HUES6 (cell line): ENCODE measurements around the gene RASSF3.
"Not testable (repeated sequence)": the region's sequence is repeated elsewhere in the genome, so short reads cannot be mapped to it uniquely, and the experiment has no call there.

Experiments used
- H3K27ac ChIP-seq: 2 replicates; pipeline ENCODE4 v1.7.0; 2013; ENCODE audit warnings: low read depth, mild to moderate bottlenecking, low read length, inconsistent platforms
- H3K27me3 ChIP-seq: 2 replicates; pipeline ENCODE4 v1.6.1; 2013; ENCODE audit warnings: low read length; ENCODE audit not compliant: control insufficient read depth, insufficient read depth
- H3K36me3 ChIP-seq: 2 replicates; pipeline ENCODE4 v1.6.1; 2013; ENCODE audit warnings: low read length; ENCODE audit not compliant: control insufficient read depth, insufficient read depth
- H3K4me1 ChIP-seq: 2 replicates; pipeline ENCODE4 v1.6.1; 2013; ENCODE audit warnings: low read length; ENCODE audit not compliant: control insufficient read depth, insufficient read depth
- H3K4me3 ChIP-seq: 2 replicates; pipeline ENCODE4 v1.5.1; 2013; ENCODE audit warnings: low read depth, low read length
- H3K9ac ChIP-seq: one replicate; pipeline ENCODE4 v1.6.1; 2013; ENCODE audit warnings: mild to moderate bottlenecking, low read length
- H3K9me3 ChIP-seq: 2 replicates; pipeline ENCODE4 v1.6.1; 2013; ENCODE audit warnings: low read depth, low read length; ENCODE audit not compliant: control insufficient read depth, insufficient read depth

RASSF3 gene

DNA sequence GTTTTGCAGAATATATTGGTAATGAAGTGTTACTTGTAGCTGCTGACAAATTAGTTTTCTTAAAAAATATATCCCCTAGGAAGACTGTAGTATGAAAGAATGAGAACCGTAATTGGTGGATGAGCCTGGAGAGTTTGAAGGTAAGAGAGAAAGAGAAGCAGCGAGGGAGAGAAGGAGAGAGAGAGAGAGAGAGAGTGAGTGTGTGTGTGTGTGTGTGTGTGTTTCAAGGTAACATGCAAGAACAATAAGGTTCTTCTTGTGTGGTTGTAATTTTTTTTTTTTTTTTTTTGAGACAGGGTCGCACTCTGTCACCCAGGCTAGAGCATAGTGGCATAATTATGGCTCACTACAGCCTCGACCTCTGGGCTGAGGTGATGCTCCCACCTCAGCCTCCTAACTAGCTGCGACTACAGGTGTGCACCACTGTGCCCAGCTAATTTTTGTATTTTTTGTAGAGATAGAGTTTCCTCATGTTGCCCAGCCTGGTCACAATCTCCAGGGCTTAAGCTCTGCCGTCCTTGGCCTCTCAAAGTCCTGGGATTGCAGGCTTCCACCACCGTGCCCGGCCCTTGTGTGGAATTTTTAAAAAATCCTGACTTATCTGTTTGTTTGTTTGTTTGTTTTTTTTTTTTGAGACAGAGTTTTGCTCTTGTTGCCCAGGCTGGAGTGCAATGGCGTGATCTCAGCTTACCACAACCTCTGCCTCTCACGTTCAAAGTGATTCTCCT lies 73.7 kb downstream of the RASSF3 start:
- H3K4me1 ChIP-seq, result peaks cover 26% of the 10 kb centered on the region; the same call in 1 of the 2 replicates
- H3K27me3 ChIP-seq, result no peaks in the 10 kb centered on the region
- H3K4me3 ChIP-seq, result no peak overlapping the region
- H3K9ac ChIP-seq, result no peak overlapping the region
- H3K9me3 ChIP-seq, result no peaks in the 10 kb centered on the region
- H3K36me3 ChIP-seq, result peaks cover 33% of the 10 kb centered on the region
- H3K27ac ChIP-seq, result no peak overlapping the region

DNA sequence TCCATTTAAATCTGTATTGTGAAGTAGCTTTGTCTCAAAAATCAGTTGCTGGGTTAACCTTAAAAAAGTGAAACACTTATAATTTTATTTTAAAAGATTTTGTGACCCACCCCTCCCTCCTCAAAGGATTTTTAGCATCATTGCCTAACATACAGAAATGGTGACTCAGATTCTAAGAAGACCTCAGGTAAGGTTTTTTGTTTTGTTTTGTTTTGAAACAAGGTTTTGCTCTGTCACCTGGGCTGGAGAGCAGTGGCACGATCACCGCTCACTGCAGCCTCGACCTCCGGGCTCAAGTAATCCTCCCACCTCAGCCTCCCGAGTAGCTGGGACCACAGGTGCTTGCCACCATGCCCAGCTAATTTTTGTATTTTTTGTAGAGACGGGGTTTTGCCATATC lies 74.8 kb downstream of the RASSF3 start:
- Histone ChIP-seq H3K4me3 (no peak overlapping the region), H3K9ac (no peak overlapping the region), H3K27ac (no peak overlapping the region), H3K4me1 (peaks cover 26% of the 10 kb centered on the region; the same call in 1 of the 2 replicates), H3K9me3 (no peaks in the 10 kb centered on the region), H3K36me3 (peaks cover 36% of the 10 kb centered on the region), H3K27me3 (no peaks in the 10 kb centered on the region)

DNA sequence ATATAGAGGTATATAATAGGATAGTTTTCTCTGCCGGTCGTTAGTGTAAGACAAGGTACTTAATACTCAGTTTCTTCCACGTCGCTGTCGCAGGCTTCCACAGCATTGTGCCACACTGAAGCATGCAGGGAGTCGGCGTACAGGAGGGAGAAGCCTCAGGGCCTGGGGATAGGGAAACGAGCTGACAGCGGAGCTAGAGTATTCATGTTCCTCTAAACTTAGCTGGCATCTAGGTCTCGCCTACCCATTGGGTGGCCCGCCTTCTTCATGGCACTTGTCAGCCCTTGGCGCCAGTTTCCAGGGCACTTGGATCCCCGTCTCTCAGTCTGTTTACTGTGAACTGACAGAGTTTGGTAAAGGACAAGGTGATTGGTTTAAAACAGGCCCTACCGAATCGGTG lies 75.3 kb downstream of the RASSF3 start:
- no peak overlapping the region for H3K9ac ChIP-seq
- no peak overlapping the region for H3K4me3 ChIP-seq
- peaks cover 36% of the 10 kb centered on the region for H3K36me3 ChIP-seq
- H3K27ac ChIP-seq, result no peak overlapping the region
- H3K9me3 ChIP-seq, result no peaks in the 10 kb centered on the region
- no peaks in the 10 kb centered on the region for H3K27me3 ChIP-seq
- peaks cover 26% of the 10 kb centered on the region; the same call in 1 of the 2 replicates for H3K4me1 ChIP-seq

DNA sequence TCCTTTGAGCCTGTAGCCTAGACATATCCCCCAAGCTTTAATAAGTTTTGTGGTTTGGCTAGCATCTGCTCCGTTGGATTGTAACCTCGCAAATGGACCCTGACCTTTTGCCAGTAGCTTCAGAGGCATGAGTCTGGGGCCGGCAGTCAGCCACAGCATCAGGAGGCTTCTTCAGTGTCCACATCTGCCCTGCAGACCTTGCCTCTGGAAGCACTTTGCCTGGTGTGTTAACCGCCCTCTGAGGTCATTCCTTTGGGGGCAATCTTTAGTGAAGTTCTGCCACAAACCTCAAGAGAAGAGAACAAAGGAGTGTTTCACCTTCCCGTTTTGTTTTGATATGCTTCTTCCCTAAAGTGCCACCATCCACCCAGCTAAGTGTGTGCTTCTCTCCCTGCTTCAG lies 77.5 kb downstream of the RASSF3 start:
- Histone ChIP-seq H3K27ac (no peak overlapping the region), H3K9ac (no peak overlapping the region), H3K4me3 (no peak overlapping the region), H3K36me3 (peaks cover 36% of the 10 kb centered on the region), H3K27me3 (no peaks in the 10 kb centered on the region), H3K9me3 (no peaks in the 10 kb centered on the region), H3K4me1 (peaks cover 24% of the 10 kb centered on the region)

DNA sequence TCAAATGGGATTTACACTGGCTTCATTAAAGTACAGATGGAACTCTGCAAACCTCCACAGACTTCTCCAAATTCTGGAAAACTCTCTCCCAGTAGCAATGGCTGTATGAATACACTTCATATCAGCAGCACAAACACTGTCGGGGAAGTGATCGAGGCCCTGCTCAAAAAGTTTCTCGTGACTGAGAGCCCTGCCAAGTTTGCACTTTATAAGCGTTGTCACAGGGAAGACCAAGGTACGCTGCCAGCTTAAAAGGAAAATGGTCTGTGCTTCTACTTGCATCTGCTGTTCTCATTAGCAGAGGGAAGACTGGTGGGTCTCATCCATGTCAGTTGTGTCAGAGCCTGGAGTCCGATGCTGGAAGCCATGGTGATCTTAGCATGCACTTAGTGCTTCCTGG lies 77.9 kb downstream of the RASSF3 start:
- H3K4me1 ChIP-seq, result peaks cover 20% of the 10 kb centered on the region
- no peak overlapping the region for H3K27ac ChIP-seq
- H3K9me3 ChIP-seq, result no peaks in the 10 kb centered on the region
- no peaks in the 10 kb centered on the region for H3K27me3 ChIP-seq
- no peak overlapping the region for H3K4me3 ChIP-seq
- peaks cover 36% of the 10 kb centered on the region for H3K36me3 ChIP-seq
- no peak overlapping the region for H3K9ac ChIP-seq

DNA sequence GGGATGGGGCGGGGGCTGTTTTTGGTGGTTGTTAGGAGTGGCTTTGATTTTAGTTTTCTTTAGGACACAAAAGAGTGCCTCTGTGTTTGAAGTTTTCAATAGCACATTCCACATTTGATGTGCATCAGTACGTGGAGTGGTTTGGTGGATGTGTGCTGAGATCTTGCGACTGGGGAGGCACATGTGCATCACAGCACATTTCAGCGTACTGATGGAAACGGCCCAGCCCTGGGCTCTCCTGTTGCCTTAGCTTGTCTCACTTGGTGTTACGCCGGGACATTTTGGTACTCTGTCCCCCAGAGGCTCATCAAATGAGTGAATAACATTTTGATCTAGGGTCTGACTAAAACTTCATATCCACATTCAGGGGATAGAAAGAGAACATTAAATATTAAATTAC lies 78.4 kb downstream of the RASSF3 start:
- no peak overlapping the region for H3K4me3 ChIP-seq
- H3K27ac ChIP-seq, result no peak overlapping the region
- H3K27me3 ChIP-seq, result no peaks in the 10 kb centered on the region
- H3K9ac ChIP-seq, result no peak overlapping the region
- H3K36me3 ChIP-seq, result peaks cover 39% of the 10 kb centered on the region
- H3K9me3 ChIP-seq, result no peaks in the 10 kb centered on the region
- peaks cover 19% of the 10 kb centered on the region for H3K4me1 ChIP-seq

DNA sequence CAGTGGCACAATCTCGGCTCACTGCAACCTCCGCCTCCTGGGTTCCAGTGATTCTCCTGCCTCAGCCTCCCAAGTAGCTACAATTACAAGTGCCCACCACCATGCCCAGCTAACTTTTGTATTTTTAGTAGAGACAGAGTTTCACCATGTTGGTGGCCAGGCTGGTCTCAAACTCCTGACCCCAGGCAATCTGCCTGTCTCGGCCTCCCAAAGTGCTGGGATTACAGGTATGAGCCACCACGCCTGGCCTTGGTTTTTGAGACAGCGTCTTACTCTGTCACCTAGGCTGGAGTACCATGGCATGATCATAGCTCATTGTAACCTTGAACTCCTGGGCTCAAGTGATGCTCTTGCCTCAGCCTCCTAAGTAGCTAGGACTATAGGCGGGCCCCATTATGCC lies 79.9 kb downstream of the RASSF3 start:
- H3K27me3 ChIP-seq, H3K27ac ChIP-seq, H3K9ac ChIP-seq, H3K4me3 ChIP-seq, H3K9me3 ChIP-seq: not testable (repeated sequence)
- peaks cover 45% of the 10 kb centered on the region for H3K36me3 ChIP-seq
- H3K4me1 ChIP-seq, result peaks cover 32% of the 10 kb centered on the region

DNA sequence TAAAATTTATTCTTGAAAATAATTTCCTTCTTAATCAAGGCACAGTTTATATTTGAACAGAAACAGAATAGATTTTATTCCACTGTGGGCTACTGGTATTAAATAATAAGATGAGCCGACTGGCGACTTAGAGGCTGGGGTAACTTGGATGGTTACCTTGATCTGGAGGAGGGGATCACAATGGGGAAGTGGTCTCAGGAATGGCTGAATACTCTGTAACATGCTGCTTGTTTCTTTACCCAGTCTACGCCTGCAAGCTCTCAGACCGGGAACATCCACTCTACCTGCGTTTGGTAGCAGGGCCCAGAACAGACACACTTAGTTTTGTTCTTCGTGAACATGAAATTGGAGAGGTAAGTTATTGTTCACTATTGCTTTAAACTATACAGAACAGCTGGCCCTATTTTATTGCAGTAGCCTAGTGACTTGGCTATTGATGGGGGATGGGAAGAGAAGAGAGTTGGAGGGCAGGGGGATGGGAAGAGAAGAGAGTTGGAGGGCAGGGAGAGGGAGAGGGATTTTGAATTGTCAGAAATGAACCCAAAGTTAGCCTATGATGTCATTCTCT lies 81.0 kb downstream of the RASSF3 start:
- peak overlapping the region; percentile 7; the same call in 1 of the 2 replicates for H3K27ac ChIP-seq

DNA sequence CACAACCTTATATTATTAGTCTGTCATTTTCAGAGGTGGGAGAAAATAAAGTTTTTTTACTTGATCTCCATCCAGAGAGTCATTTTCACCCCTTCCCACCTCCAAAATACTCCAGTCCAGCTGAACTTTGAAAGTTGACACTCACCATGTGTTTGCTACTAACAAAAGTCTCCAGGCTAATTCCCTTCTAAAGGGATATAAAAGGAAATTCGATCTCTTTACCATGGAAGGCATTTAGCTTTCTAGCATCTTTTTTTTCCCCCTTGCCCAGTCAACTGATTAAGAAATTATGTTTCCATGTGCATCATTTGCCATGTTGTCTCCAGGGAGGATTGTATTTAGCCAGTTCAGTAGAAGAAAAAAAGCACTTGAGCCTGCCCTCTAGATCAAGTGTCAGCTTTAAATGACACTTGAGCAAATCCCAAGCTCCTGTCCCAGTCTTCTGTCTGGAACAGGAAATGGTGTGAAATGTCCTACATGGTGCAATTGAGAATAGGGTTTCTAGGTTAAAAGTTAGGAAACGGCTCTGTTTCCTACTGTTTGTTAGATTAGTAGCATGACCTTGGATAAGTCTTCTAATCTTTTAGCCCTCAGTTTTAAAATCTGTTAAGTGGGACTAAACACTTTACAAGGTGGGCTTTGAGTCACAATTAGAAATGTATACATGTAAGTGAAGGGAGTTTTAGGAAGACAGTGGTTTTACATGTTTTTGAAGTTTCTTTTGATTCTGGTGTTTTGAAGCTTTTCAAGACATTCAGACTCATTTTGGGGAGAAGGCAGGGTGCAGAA lies 81.7 kb downstream of the RASSF3 start:
- Histone ChIP-seq H3K4me3 (0 out of 2 replicates have a peak overlapping the region, but pooled peaks have one; percentile 8), H3K27me3 (no peaks in the 10 kb centered on the region), H3K9ac (no peak overlapping the region), H3K9me3 (no peaks in the 10 kb centered on the region), H3K27ac (peak overlapping the region; percentile 29; the same call in 1 of the 2 replicates), H3K36me3 (peaks cover 39% of the 10 kb centered on the region), H3K4me1 (peaks cover 39% of the 10 kb centered on the region)

More for the DNA sequence above, 81.0 kb downstream of the RASSF3 start:
- Histone ChIP-seq H3K4me3 (0 out of 2 replicates have a peak overlapping the region, but pooled peaks have one; percentile 8), H3K9ac (no peak overlapping the region), H3K27me3 (no peaks in the 10 kb centered on the region), H3K4me1 (peaks cover 39% of the 10 kb centered on the region), H3K9me3 (no peaks in the 10 kb centered on the region), H3K36me3 (peaks cover 38% of the 10 kb centered on the region)

DNA sequence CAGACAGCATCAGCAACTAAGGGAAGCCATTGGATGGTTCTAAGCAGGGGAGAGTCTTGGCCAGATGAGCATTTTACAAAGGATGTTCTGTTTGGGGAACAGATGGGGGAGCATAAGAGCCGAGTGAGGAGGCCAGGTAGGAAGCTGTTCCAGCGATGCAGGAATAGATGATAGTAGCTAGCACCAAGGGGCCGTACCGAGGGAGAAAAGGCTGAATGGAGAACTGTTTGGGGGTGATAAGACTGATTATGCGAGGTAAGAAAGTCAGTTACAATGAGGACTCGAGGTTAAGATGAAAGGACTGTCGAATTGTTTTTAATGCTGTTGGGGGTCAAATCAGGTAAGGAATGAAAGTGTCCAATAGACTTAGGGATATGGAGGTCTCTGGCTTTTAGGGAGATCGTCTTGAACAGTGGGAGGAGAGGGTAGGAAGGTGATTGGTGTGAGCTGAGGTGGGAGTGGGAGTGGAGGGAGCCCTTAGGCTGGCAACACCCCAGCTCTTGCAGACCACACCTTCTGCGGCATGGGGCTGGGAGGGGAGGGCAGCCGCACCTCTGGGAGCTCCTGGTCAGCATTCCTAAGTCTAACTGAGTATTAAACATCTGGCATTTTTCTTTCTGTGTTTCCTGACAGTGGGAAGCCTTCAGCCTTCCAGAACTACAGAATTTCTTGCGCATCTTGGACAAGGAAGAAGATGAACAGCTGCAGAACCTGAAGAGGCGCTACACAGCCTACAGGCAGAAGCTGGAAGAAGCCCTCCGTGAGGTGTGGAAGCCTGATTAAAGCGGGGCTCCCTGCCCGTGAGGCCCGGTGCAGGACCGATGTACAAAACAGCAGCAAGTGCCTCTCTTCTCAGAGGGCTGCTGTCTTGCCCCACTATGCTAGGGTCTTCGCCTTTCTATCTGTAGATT lies 84.1 kb downstream of the RASSF3 start:
- Histone ChIP-seq H3K9me3 (no peaks in the 10 kb centered on the region), H3K27ac (no peak overlapping the region), H3K4me1 (peaks cover 39% of the 10 kb centered on the region), H3K27me3 (no peaks in the 10 kb centered on the region), H3K9ac (no peak overlapping the region), H3K36me3 (peaks cover 23% of the 10 kb centered on the region), H3K4me3 (no peak overlapping the region)
